Activated T-cell treated with anti-CD3 and anti-CD28 coated beads for 24 hours (primary cell): ENCODE data around the gene KPNA5.
"Not testable (repeated sequence)": the region's sequence is repeated elsewhere in the genome, so short reads cannot be mapped to it uniquely, and the experiment has no call there.

Source experiments
- DNase-seq: peaks from one replicate; pipeline ENCODE4 v3.0.0-alpha.2; 2020; ENCODE audit warnings: low read depth

KPNA5 gene

DNA sequence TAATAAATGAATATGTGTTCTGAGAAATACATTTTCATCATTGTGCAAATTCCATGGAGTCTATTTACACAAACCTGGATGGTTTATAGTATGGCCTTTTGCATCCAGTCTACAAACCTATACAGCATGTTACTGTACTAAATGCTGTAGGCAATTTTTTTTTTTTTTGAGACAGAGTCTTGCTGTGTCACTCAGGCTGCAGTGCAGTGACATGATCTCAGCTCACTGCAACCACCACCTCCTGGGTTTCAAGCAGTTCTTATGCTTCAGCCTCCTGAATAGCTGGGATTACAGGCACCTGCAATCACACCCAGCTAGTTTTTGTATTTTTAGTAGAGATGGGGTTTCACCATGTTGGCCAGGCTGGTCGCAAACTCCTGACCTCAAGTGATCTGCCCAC lies 22.9 kb downstream of the KPNA5 start:
- not testable (repeated sequence) for DNase-seq

GRCh38 chr6:116705917-116706316 lies 24.9 kb downstream of the KPNA5 start:
- no peak for DNase-seq

- DNase-seq: no peak
These were observed 33.3 kb downstream of the KPNA5 start for GRCh38 chr6:116714296-116714695.

DNA sequence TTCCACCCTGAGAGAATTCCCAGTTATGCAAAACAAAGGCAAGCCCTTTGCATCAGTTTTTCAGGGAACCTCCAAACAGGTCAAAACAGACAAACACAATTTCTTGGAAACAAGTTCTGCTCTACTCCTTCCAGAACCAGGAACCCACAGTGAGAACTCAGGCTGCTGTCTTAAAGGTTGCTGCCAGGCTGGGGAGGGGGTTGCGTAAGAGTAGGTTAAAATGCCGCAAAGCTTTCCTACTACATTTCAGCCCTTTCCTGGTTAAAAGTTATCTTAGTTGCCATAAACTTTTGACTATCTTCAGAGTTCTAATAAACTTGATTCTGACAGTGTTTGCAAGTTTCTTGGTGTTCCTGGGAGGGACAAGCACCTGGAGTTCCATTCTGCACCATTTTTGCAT lies 33.8 kb downstream of the KPNA5 start:
- no peak for DNase-seq

- no peak for DNase-seq
These were observed 45.9 kb downstream of the KPNA5 start for GRCh38 chr6:116726947-116727346.

DNA sequence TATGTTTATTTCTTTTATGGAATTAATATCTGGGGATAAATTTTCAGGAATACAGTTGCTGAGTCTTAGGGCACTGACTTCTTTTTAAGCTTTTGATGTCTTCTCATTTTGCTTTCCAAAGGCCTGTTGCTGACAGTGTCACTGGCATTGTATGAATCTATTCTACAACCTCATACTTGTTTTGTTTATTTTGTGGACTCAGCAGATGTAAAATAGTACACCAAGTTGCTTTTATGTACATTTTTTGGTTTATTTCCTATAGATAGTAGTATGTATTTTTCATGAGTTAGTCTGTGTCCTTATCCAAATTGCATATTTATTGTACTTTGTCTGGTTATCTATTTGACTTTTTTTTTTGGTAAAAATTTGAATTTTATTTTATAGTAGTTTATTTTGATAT lies 49.5 kb downstream of the KPNA5 start:
- DNase-seq: no peak

GRCh38 chr6:116737004-116737403 lies 56.0 kb downstream of the KPNA5 start:
- DNase-seq: no peak

DNA sequence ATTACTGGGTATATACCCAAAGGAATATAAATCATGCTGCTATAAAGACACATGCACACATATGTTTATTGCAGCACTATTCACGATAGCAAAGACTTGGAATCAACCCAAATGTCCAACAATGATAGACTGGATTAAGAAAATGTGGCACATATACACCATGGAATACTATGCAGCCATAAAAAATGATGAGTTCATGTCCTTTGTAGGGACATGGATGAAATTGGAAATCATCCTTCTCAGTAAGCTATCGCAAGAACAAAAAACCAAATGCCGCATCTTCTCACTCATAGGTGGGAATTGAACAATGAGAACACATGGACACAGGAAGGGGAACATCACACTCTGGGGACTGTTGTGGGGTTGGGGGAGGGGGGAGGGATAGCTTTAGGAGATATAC lies 59.5 kb downstream of the KPNA5 start:
- not testable (repeated sequence) for DNase-seq

DNA sequence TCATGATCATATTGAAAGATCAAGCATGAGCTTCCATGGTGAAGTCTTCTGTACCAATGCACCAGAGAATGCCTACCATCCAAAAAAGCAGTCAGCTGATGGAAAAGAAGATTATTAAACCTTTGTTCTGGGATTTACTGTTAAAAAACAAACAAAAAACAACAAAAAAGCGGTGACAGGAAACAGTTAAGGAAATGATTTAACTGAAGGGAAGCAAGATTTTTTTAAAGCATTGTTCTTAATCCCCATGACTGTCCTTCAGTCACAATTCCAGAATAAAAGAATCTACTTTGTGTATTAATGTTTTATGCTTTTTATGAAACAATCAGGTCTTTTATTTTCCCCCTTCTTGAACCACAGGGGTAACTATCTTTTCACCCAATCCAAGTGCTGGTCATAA lies 60.6 kb downstream of the KPNA5 start:
- DNase-seq: no peak

DNA sequence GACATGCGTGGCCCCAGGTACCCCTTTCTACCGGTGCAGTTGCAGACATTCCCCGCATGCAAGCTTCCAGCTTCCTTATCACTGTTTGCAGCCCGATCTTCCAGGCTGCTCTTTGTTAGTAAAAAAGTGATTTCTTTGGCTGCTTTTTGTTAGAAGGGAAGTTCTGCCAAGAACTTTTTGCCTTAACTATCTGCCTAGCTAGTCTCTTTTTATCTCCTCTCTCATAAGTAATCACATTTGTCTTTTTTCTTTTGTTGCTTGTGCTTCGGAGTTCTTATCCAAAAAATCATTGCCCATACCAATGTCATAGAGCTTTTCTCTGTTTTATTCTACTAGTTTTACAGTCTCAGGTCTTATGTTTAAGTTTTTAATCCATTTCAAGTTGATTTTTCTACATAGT lies 64.2 kb downstream of the KPNA5 start:
- no peak for DNase-seq

DNA sequence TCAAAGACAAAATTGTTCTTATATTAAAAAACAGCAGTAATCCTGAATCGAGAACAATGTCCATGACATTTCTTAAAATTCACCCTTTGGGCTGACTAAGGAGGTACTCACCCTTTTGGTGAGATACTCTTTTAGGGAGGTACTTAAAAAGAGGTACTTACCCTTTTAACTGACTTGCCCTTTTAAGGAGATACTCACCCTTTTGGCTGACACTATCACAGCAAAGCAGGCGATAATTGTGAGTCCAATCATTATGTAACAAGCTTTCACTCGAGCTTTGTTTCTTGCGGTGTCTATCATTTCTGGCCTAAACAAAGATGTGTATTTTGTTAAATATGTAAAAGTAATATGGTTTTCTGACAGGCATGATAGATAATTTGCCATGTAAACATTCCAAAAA lies 80.8 kb downstream of the KPNA5 start:
- DNase-seq: no peak

- no peak for DNase-seq
These were observed 81.2 kb downstream of the KPNA5 start for GRCh38 chr6:116762235-116762634.

GRCh38 chr6:116763048-116763447 lies 82.0 kb downstream of the KPNA5 start:
- DNase-seq: no peak

GRCh38 chr6:116763906-116764628 lies 83.1 kb downstream of the KPNA5 start:
- DNase-seq: no peak

GRCh38 chr6:116764629-116764960 lies 83.6 kb downstream of the KPNA5 start:
- DNase-seq: no peak

GRCh38 chr6:116764961-116765841 lies 84.2 kb downstream of the KPNA5 start, which contains the start of gene FAM162B:
FAM162B (minus strand) TSS chr6:116765719; CDS start chr6:116765576, 143 bp downstream.
- no peak for DNase-seq

DNA sequence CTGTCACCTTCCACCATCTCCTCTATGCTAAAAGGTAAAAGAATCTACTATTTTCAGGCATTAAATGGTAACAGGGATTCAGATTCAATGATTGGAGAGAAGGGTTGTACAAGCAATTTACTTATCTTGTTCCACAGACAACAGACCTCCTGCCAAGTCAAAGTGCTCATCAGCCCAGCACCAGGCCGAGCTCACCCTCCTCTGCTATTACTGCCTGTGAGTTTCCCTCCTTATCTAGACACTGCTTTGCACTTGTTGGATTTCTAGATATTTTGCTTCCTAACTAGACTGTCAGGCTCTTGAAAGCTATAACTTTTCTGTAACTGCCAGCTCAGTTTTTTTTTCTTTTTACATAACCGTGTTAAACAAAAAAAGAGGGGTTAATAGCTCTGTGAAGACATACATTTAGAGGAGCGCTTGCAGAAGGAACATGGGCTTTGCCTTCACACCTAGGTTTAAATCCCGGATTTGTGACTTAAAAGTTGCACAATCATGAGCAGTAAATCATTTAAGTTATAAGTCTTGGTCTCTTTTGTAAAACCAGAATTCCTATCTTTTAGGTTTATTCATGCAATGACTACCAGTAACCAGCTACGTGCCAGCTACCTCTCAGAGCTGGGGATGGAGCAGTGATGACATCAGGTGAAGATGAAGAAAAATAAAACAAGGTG lies 85.6 kb downstream of the KPNA5 start:
- no peak for DNase-seq

DNA sequence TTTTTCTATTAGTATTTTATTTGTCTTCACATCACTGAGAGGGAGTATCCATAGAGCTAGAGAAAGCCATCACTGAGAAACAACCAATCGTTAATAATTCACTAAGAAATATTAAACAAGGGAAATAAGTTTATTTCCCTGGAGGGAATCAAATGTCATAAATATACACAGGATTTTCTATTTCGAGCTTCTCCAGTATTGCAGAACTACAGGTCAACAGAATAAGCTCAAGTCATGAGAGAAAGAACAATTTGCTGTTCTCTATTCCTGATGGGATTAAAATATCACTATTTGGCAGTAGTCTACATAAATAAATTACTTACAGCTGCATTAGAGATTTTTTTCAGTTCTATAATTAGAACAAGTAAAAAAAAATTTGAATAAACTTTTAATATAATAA lies 86.7 kb downstream of the KPNA5 start:
- no peak for DNase-seq

DNA sequence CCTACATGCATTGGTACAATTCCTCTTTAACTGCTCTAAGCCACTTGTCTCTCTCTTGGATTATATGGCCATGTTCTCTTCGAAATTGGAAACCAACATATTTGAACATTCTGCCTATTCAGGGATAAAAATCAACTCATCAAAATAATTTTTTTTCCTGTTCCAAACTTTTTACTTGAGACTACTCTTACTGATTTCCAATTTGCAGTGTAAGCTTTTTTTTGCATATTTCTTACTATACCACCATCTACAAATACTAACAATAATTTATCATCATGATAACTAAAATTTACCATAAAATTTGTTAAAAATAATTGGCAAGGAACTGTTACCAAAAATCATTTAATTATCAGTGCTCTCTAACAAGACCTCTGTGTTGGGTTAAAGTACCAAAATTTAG lies 91.4 kb downstream of the KPNA5 start:
- DNase-seq: no peak

DNA sequence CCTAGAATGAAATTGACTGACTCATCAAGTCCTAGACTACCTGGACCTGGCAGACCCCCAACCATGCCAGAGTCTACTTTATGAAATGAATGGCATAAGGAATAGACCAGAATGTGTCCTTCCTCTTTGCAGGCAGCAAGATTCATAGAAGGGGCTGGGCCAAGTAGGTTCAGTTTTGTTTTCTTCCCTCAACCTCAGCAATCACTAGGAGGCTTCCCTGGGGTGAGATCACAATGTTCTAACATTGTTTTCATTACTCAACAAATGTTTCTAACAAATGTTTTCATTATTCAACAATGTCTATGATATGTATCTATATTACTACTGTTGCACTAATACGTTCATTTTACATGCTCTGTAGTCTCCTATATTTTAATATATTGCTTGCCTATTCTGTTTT lies 92.9 kb downstream of the KPNA5 start:
- no peak for DNase-seq

DNA sequence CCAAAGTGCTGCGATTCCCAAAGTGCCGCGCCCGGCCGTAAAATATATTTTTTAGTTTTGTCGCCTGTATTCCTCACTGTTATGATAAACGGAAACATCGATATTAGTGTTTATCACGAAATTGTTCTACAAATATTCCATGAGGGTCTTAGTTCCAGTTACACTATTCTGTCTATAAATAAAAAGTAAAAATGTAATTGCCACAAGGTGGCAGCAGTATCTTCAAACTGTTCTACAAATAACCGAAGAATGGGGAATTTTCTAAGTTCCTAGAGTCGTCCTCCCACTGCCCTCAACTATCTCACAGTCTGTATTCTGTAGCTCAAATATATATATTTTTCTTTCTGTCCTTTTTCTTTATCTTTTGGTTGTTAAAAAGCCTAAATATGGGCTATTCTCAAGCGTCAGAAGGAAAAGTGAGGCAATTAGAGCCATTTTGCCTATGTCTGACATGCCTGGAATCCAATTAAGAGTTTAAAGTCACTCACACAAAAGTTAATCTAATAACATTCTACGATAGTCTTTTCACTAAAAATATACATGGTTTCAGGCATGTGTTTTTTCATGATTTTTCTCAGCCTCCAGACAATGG lies 98.7 kb downstream of the KPNA5 start:
- no peak for DNase-seq

DNA sequence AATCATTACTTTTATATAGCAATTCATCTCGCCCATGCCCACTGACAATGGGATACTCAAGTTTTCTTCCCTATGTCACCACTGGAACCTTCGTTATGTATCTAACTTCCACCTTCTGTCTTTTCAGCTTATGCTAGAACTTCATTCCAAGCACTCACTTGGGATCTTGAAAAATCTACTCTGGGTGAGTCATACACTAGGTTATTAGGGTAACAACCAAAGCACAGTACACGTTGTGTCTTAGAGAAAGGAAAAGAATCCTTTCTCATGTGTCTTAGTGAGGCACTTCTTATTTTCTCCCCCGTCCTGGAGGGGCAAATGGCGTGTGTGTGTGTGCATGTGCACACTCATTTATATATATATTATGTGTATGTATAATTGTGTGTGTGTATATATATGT lies 102.8 kb downstream of the KPNA5 start:
- no peak for DNase-seq
